ENCODE measurements around the gene TOX2.

Gene TOX2

GRCh38 chr20:44110816-44111568 lies 196.3 kb downstream of the TOX2 start:
- DNase-seq (ENCODE audit: low read depth): no peak
- no peak for TF ChIP-seq CTCF (IDR thresholded peaks at IDR 0.05; ENCODE audit: control insufficient read depth, extremely low read depth, insufficient read depth)
- no peak overlapping the region for H3K4me3 ChIP-seq (ENCODE audit: low read depth, low read length)

DNA sequence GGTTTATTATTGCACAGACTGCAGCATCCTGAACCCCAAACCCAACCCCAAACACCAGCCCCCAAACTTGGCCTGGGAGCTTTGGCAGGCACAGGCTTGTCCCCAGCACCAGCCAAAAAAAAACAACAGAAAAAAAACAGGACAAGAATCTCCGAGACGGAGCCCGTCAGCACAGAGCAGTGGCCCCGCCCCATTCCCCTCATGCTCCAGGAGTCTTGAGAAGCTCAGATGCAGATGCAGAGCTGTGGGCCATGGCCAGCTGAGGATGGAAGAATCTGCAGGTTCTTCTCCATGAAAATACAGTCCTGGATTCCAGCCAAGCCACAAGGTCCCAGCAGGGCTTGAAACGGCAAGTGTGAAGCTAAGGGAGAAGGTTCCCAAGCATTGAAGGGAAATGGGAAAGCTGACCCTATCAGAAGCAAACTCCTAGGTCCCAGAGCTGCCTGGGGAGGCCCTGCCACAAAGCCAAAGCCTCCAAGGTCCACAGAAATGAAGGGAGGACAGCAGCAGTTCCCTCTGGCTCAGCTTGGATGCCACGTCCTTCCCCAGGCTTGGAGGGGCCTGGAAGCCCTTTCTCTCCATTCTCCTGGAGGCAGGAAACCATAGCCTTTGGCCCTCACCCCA lies 197.2 kb downstream of the TOX2 start:
- no peak for TF ChIP-seq CTCF (IDR thresholded peaks at IDR 0.05; ENCODE audit: control insufficient read depth, extremely low read depth, insufficient read depth)
- H3K4me3 ChIP-seq (ENCODE audit: low read depth, low read length): no peak overlapping the region
- DNase-seq (ENCODE audit: low read depth): no peak

GRCh38 chr20:44112456-44112855 lies 197.8 kb downstream of the TOX2 start:
- no peak for DNase-seq (ENCODE audit: low read depth)
- H3K4me3 ChIP-seq (ENCODE audit: low read depth, low read length): no peak overlapping the region
- TF ChIP-seq CTCF (IDR thresholded peaks at IDR 0.05; ENCODE audit: control insufficient read depth, extremely low read depth, insufficient read depth): no peak

GRCh38 chr20:44112889-44113617 lies 198.4 kb downstream of the TOX2 start:
- TF ChIP-seq CTCF (IDR thresholded peaks at IDR 0.05; ENCODE audit: control insufficient read depth, extremely low read depth, insufficient read depth): no peak
- H3K4me3 ChIP-seq (ENCODE audit: low read depth, low read length): no peak overlapping the region
- DNase-seq (ENCODE audit: low read depth): no peak

DNA sequence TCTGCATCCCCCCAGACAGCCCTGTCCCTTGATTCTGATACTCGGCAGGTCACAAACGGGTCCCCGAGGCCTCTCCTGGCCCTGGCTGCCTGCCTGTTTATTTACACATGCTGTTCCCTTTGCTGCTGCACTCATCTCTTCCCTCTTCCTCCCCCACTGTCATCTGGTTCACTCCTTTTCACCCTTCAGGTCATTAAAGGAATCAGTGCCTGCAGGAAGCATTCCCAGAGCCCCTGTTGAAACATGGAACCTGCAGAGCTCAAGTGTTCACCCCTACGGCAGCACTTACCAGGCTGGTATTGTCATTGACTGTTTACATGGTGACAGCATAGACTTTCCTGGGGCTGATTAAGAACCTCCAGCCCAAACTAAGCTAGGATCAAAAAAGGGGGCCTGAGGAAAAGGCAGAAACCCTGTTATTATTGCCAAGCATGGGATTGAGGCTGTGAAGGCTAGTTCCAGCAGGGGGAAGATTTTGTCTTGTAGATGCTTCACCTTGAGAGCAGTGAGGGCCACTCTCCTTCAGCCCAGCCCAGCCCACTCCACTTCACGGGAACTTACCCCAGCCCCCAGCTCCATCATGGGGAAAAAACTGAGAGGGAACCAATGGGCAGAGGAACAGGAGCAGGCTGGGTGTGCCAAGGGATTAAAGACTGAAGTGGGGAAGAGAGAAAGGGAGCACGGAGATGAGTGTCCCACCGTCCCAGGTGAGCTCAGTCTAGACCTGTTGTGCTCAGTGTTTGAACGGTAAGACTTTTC lies 199.1 kb downstream of the TOX2 start:
- TF ChIP-seq CTCF (IDR thresholded peaks at IDR 0.05; ENCODE audit: control insufficient read depth, extremely low read depth, insufficient read depth): no peak
- H3K4me3 ChIP-seq (ENCODE audit: low read depth, low read length): no peak overlapping the region
- DNase-seq (ENCODE audit: low read depth): no peak

- DNase-seq (ENCODE audit: low read depth): no peak
- no peak overlapping the region for H3K4me3 ChIP-seq (ENCODE audit: low read depth, low read length)
- no peak for TF ChIP-seq CTCF (IDR thresholded peaks at IDR 0.05; ENCODE audit: control insufficient read depth, extremely low read depth, insufficient read depth)
Observed at GRCh38 chr20:44115181-44115580, 200.5 kb downstream of the TOX2 start.
